Panc1 (cell line): ENCODE data around the gene OR10AG1. TPM values are rescaled to one million over a fixed set of nuclear protein-coding genes. Genes with fewer than 3 reads are reported as not detected.

ENCODE experiments used
- ATAC-seq: fragments of 200-7000 bp; cut with Tn5 transposase; 2 replicates; pipeline ENCODE4 v1.9.1; 2020; ENCODE audit warnings: mild to moderate bottlenecking, moderate library complexity
- BruUV-seq: library from RNA; stranded (reverse); fragments of 400-500 nt; replicated peaks from 2 replicates; lab custom pipeline; 2021; lab: Mats Ljungman, UMichigan
- CTCF ChIA-PET: fragments of 300-600 bp; sonication (Branson Sonifier 250); formaldehyde crosslinking; loops from one replicate; lab custom pipeline; 2022; ENCODE audit warnings: antibody characterized with exemption; lab: Charles Lee
- POLR2A ChIA-PET: fragments of 300-600 bp; sonication (Branson Sonifier 250); formaldehyde crosslinking; loops from one replicate; lab custom pipeline; 2022; ENCODE audit warnings: antibody characterized with exemption; lab: Charles Lee
- DNase-seq: peaks from one replicate; pipeline ENCODE4 v3.0.0-alpha.2; 2010; ENCODE audit warnings: low read depth, low spot score
- H3K27ac ChIP-seq: 2 replicates; pipeline ENCODE4 v1.5.1; 2011; ENCODE audit warnings: mild to moderate bottlenecking, low read length, inconsistent platforms
- H3K27me3 ChIP-seq: fragments of 200-500 bp; sonication (Bioruptor generic); 2 replicates; pipeline ENCODE4 v1.6.0; 2014; ENCODE audit warnings: low read length, inconsistent platforms; ENCODE audit not compliant: control insufficient read depth, insufficient read depth
- H3K36me3 ChIP-seq: fragments of 200-500 bp; sonication (Bioruptor generic); 2 replicates; pipeline ENCODE4 v1.5.1; 2014; ENCODE audit warnings: inconsistent platforms, mild to moderate bottlenecking, low read length, moderate library complexity; ENCODE audit not compliant: control insufficient read depth, insufficient read depth
- H3K4me1 ChIP-seq: 2 replicates; pipeline ENCODE4 v1.5.1; 2011; ENCODE audit warnings: inconsistent platforms, mild to moderate bottlenecking, low read length, moderate library complexity; ENCODE audit not compliant: control insufficient read depth, insufficient read depth
- H3K4me3 ChIP-seq, 2 experiments: 2 replicates each; pipeline ENCODE4 v1.5.1; 2011 to 2012; ENCODE audit warnings: low read depth in 2 of 2, low read length in 2 of 2, mild to moderate bottlenecking in 2 of 2, inconsistent platforms in 1 of 2, moderate library complexity in 1 of 2
- H3K9me3 ChIP-seq: fragments of 200-500 bp; sonication (Bioruptor generic); 2 replicates; pipeline ENCODE4 v1.5.1; 2014; ENCODE audit warnings: low read depth, mild to moderate bottlenecking, inconsistent platforms, low read length, moderate library complexity; ENCODE audit not compliant: control insufficient read depth, insufficient read depth
- CTCF ChIP-seq: fragments of 450-650 bp; IDR thresholded peaks from 2 replicates; pipeline ENCODE4 v1.5.1; 2017; ENCODE audit warnings: mild to moderate bottlenecking
- POLR2AphosphoS5 ChIP-seq: IDR thresholded peaks from 2 replicates; pipeline ENCODE4 v1.6.1; 2012; ENCODE audit warnings: mild to moderate bottlenecking, low read depth, low read length, moderate library complexity
- REST ChIP-seq, 2 experiments: IDR thresholded peaks; 2 replicates each; pipeline ENCODE4 v1.6.1; 2011 to 2012; ENCODE audit warnings: low read depth in 2 of 2, control low read depth in 1 of 2, low read length in 1 of 2, mild to moderate bottlenecking in 1 of 2, moderate library complexity in 1 of 2; ENCODE audit not compliant: insufficient read depth in 1 of 2
- SIN3A ChIP-seq: IDR thresholded peaks from 2 replicates; pipeline ENCODE4 v1.6.1; 2012; ENCODE audit warnings: low read depth, mild to moderate bottlenecking, low read length, moderate library complexity, borderline replicate concordance; ENCODE audit not compliant: insufficient read depth
- TCF7L2 ChIP-seq: IDR thresholded peaks from 2 replicates; pipeline ENCODE4 v1.6.1; 2011; ENCODE audit warnings: mild to moderate bottlenecking, low read depth, low read length, inconsistent platforms
- in situ Hi-C: cut with HindIII; loops from 2 replicates; pipeline ENCODE4 v1.10.0; 2016; ENCODE audit warnings: low sequenced_read_pairs, low pct_unique_long_range_greater_than_20kb
- intact Hi-C: fragments of 100-400 bp; cut with micrococcal nuclease; formaldehyde crosslinking; loops from one replicate; pipeline ENCODE4 v1.10.0; 2022; ENCODE audit not compliant: unreplicated experiment
- total RNA-seq: library from RNA; stranded (reverse); gene quantifications from one replicate; pipeline ENCODE4 v1.2.1, GENCODE V29; 2021; ENCODE audit not compliant: unreplicated experiment

OR10AG1 gene
- total RNA-seq, 1 experiment from 2014 or later = not detected

- Histone ChIP-seq H3K27me3 (no peaks in the 10 kb centered on the region), H3K36me3 (no peaks in the 10 kb centered on the region), H3K9me3 (no peaks in the 10 kb centered on the region), H3K4me3 (no peak overlapping the region), H3K27ac (no peak overlapping the region), H3K4me1 (no peaks in the 10 kb centered on the region)
- BruUV-seq = no TSS peak
- CTCF ChIA-PET = no interaction called here
- TF ChIP-seq CTCF = no peak
- no peak for TF ChIP-seq POLR2AphosphoS5
- TF ChIP-seq TCF7L2 = no peak
- TF ChIP-seq REST (IDR thresholded peaks at IDR 0.05; ENCODE audit: insufficient read depth in 1 of 2, low read depth in 2 of 2, low read length in 1 of 2) = no peak
- no peak for TF ChIP-seq SIN3A
- ATAC-seq (no peak), DNase-seq (no peak)
- POLR2A ChIA-PET = no interaction called here
- intact Hi-C loops = no loop called here
- in situ Hi-C loops = no loop called here
Measured at GRCh38 chr11:55970935-55971334, 1.2 kb upstream of the OR10AG1 start.

GRCh38 chr11:55967914-55968313 is 1.8 kb downstream of the OR10AG1 start:
- ChIA-PET POLR2A (no interaction called here), CTCF (no interaction called here)
- intact Hi-C loops = no loop called here
- no peaks in the 10 kb centered on the region for H3K9me3 ChIP-seq
- H3K36me3 ChIP-seq = no peaks in the 10 kb centered on the region
- TF ChIP-seq TCF7L2 (no peak), REST (IDR thresholded peaks at IDR 0.05; ENCODE audit: insufficient read depth in 1 of 2, low read depth in 2 of 2, low read length in 1 of 2) (no peak), CTCF (no peak), SIN3A (no peak), POLR2AphosphoS5 (no peak)
- H3K27ac ChIP-seq = no peak overlapping the region
- H3K4me1 ChIP-seq = no peaks in the 10 kb centered on the region
- H3K4me3 ChIP-seq = no peak overlapping the region
- no peak for DNase-seq
- BruUV-seq = no TSS peak
- no peak for ATAC-seq
- in situ Hi-C loops = no loop called here
- H3K27me3 ChIP-seq = no peaks in the 10 kb centered on the region
